CD4-positive, alpha-beta T cell treated with Interleukin-17A for 1 hour (primary cell): ENCODE data around the gene AUTS2.
"Not testable (repeated sequence)": the region's sequence is repeated elsewhere in the genome, so short reads cannot be mapped to it uniquely, and the experiment has no call there.

ENCODE experiments used
- DNase-seq: peaks from one replicate; pipeline ENCODE4 v3.0.0-alpha.2; 2020

Gene AUTS2

GRCh38 chr7:70344726-70345125 is 746.5 kb downstream of the AUTS2 start:
- no peak for DNase-seq

DNA sequence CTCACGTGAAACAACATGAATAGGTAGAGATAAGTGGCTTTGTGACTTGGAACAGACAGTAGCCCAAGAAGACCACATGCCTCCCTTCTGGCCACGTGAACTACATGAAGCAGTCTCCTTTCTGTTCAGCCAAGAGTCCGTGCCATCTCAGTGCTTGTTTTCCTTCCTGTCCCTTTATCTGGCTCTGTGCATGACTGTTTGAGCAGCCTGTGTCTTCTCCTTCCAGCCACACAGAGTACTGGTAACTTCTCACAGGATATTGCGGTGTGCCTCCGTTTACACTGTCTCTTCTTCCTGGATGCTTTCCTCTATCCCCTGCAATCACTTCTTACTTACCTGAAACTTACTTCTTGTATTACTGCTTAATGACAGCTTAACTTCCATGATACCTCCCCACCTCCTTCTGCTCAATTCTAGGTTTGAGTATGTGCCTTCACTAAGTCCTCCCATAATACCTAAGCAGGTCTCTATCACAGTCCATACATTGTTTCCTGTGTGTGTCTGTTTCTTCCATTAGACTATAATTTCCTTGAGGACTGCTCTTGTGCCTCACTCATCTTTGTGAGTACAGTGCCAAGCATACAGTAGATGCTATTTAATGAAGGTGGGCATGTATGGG is 748.7 kb downstream of the AUTS2 start:
- DNase-seq = no peak

GRCh38 chr7:70347463-70348254 is 749.4 kb downstream of the AUTS2 start:
- DNase-seq = no peak

- no peak for DNase-seq
Measured at GRCh38 chr7:70349031-70349430, 750.8 kb downstream of the AUTS2 start.

DNA sequence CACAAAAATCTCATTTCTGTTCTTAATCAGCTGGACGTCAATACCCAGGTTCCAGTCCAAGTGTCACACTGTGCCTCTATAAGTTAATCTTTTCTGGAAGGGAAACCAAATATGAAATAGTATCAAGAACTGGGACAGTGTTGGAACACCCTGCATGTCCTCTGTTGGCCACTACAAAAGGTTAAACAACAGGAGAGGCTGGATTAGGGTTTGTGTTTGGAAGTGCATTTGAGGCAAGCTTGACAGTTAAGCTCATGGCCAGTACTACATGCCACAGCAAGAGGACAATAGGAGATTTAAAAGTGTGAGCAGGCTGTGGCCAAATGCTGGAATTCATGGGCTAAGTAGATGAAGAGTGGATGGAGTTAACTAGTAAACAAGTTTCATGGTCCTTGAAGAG is 751.5 kb downstream of the AUTS2 start:
- no peak for DNase-seq

GRCh38 chr7:70352088-70352487 is 753.8 kb downstream of the AUTS2 start:
- DNase-seq = no peak

GRCh38 chr7:70352906-70353305 is 754.6 kb downstream of the AUTS2 start:
- no peak for DNase-seq

DNA sequence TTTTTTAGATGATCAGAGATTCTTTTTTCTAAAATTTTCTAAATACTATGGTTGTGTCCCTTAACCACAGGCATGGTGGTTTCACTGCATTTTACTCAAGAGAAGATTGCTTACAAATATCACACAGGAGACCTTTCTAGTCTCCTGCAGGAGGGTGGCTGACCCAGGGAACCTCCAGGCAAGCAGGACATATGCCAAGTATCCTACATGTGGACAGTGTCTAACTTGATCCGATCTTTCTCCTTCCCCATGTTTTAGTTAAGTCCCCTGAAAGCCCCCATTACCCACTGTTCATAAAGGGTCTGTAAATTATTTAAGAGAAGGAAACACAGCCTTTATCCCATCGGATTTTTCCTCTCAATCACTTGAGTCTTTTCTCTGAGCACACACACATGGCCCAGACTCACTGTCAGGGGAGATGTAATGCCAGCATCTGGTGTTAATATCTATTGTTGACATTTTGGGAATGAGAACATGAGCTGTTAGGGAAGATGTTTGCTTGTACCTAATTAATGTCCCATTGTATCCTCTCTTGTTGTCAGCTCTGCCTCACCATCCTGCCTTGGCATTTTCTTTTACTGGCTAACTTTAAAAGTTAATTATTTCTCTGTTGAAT is 755.2 kb downstream of the AUTS2 start:
- no peak for DNase-seq

DNA sequence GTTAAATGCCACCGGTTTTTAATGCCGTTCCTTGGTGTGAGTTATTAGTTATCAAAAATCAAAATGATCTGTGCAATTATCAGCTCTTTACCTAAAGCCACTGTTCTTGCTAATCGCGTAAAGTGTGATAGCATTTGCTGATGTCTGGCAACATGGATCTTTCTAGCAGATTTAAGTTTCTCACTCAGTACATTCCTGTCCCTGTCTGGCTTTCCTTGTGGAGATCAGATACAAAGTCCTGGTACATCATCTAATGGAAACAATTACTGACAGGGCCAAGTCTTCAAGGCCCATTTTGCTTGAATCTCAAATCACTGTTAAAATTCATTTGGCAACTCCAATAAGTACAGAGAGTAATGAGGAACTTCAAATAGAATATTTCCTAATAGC is 755.7 kb downstream of the AUTS2 start:
- DNase-seq = no peak

DNA sequence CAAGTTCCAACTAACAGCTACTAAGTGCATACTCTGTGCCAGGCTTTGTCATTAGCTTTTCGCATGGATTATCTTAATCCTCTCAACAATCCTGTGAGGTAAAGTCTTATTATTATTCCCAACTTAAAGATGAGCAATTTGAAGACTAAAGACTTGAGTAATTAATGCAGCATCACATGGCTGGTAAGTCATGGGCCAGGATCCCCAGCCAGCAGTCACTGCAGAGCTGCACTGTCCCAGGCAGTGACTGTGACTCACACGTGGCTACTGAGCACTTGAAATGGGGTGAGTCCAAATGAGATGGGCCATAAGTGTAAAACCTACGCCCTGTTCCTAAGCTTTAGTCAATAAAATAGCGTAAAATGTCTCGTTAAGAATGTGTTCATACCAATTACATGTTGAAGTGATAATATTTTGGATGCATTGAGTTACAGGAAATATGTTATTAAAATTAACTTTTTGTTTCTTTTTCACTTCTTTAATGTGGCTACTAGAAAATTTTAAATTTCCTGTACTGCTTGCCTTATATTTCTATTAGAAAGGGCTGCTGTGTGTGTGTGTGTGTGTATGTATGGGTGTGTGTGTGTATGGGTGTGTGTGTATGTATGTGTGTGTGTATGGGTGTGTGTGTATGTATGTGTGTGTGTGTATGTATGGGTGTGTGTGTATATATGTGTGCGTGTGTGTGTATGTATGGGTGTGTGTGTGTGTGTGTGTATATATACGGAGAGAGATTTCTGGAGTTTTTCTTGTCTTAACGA is 756.3 kb downstream of the AUTS2 start:
- DNase-seq = peak; percentile 20

- no peak for DNase-seq
Measured at GRCh38 chr7:70355198-70356020, 757.1 kb downstream of the AUTS2 start.

GRCh38 chr7:70356085-70356786 is 758.0 kb downstream of the AUTS2 start:
- no peak for DNase-seq

DNA sequence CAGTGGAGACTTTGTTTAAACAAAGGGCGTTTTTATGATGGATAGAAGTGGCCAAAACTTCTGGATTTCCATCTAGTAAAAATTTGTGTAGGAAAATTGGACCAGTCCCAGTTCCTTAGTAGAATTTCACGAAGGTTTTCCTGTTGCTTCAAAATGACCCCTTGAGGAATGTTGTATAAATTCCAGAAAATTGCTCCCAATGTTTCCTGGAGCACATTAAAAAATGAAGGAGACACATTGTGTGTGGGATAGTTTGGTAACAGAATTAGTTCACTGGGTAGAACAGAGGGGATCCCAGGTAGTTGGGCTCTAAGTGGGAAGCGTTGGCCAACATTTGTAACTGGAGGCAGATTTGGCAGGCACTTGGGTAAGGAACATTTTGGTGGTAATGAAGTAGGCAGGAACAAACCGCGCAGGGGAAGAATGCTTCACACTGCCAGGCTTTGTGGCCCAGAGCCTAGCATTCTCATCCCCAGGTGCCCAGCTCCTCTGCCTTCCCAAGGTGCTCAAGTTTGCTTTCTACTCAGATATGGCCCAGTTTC is 758.6 kb downstream of the AUTS2 start:
- DNase-seq = no peak

- no peak for DNase-seq
Measured at GRCh38 chr7:70360557-70360956, 762.3 kb downstream of the AUTS2 start.

DNA sequence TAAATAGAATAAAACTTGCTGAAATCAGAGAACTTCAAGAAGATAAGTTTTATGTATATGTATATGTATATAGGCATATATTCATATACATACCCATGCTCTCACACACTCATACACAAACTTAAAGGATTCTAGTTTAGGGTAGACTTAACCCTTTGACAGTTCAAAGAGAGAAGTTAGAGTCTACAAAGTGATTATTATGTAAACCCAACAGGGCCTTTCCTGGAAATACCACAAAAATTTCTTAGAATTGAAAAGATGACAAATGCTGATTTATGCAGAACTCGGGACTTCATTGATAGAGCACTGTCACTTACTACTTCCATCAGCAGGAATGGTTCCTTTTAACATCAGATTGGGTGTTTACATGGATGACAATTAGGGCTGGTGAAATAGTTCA is 763.5 kb downstream of the AUTS2 start:
- no peak for DNase-seq

DNA sequence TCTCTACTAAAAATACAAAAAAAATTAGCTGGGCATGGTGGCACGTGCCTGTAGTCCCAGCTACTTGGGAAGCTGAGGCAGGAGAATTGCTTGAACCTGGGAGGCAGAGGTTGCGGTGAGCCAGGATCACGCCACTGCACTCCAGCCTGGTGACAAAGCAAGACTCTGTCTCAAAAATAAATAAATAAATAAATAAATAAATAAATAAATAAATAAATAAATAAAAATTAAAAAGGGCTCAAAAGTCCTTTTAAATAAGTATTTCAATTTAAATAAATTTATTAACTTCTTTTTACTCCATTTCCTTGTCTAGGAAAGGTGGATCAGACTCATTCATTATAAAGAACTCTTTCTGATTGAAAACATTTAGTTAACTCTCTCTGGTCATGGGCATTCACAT is 766.1 kb downstream of the AUTS2 start:
- not testable (repeated sequence) for DNase-seq

DNA sequence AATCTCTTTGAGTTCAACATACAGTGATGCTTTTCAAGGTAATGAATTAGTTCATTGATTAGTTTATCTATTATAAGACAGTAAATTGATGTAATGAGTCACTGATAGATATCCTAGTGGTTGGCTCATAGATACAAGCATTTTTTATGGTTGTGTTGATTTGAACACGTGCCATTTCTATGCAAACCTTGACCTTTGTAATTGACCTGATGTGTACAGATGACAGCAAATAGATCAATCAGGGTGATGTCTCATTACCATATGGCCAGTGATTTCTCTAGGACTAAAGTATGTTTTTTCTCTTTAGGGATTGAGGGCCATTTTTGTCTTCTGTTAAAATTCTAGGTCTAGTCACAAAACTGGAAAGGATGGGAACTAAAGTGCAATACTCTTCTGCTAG is 773.4 kb downstream of the AUTS2 start:
- no peak for DNase-seq

DNA sequence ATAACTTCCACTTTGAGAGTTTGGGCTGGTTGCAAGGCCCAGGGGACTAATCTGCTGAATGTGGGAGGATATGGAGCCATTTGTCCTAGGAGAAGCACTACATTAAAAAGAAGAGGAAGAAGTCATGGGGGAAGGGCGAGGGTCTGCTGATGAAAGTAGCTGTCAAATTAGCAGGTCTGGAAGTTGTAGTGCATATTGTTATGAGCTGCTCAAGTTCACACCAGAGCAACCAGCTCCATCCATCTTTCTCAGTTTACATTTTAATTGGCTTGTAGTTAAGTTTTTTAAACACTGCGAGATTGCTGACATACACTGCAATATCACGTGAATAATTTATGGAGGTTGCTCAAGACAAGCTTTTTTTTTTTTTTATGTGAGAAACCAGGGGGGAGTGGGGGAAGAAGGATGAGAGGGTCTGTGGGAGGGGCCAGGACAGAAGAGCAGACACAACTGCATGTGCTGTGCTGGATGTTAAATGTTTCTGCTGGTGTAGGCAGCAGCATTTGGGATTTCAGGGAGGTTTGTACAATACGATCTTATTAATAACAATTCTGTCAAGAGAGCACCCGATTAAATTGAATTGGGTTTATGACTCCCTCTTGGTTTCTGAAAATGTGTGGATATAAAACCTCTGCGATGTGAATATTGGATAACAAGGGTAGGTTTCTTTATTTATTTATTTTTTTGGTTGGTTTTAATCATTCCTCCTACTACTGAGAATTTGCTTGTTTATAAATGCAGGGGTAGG is 774.7 kb downstream of the AUTS2 start:
- no peak for DNase-seq

DNA sequence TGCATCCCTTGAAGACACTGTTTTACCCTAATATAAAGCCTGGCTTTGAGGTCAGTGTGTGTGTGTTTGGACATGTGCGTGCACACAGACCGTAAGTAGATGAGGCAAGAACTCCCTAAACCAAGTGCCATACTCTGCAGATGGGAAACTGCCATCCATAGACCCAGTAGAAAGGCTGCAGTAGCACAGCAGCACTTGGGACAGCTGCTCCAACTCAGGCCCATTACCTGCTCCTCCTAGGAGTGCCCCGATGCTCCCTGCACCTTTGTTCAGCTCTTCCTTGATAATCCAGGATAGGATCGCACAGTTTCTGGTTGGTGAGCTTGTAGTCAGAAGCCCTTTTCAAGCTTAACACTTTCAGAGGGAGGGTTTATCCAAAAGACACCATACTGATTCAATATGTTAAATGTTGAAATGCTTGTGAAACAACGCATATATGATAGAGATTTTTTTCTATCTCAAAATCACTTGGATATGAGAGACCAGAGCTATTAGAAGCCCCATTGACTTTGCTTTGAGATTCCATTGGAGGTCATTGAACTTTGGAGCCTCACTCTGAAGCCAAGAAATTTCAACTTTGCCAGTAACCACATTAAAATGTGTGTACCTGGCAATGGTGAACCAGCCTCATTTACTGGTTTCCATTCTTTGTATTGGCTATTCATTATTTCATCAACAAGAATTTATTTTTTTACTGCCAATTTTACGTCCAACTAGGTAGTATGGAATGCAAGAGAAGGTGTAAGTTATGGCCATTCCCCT is 776.7 kb downstream of the AUTS2 start:
- no peak for DNase-seq

GRCh38 chr7:70376561-70377031 is 778.3 kb downstream of the AUTS2 start:
- no peak for DNase-seq
